ENCODE results near the gene IMP4.

The IMP4 gene

GRCh38 chr2:130385709-130386108 is 43.0 kb downstream of the IMP4 start:
- Histone ChIP-seq H3K4me2 (no peak overlapping the region; the same call in 1 of the 2 replicates), H4K20me1 (ENCODE audit: insufficient read depth) (no peaks in the 10 kb centered on the region), H3K4me1 (ENCODE audit: low read depth, poor library complexity, severe bottlenecking) (peaks cover 14% of the 10 kb centered on the region), H3K27me3 (ENCODE audit: insufficient read depth, low read depth) (no peaks in the 10 kb centered on the region), H2AFZ (ENCODE audit: low read depth) (no peak overlapping the region), H3K79me2 (ENCODE audit: insufficient read depth, low read depth) (no peaks in the 10 kb centered on the region), H3K27ac (no peak overlapping the region; the same call in 1 of the 2 replicates), H3K4me3 (IDR thresholded peaks at IDR 0.05; ENCODE audit: insufficient read depth, low read depth, low read length) (no peak overlapping the region), H3K36me3 (ENCODE audit: insufficient read depth) (no peaks in the 10 kb centered on the region), H3K9ac (no peak overlapping the region)
- no peak for TF ChIP-seq CTCF (conservative IDR thresholded peaks at IDR 0.05; ENCODE audit: low read depth, low read length)

DNA sequence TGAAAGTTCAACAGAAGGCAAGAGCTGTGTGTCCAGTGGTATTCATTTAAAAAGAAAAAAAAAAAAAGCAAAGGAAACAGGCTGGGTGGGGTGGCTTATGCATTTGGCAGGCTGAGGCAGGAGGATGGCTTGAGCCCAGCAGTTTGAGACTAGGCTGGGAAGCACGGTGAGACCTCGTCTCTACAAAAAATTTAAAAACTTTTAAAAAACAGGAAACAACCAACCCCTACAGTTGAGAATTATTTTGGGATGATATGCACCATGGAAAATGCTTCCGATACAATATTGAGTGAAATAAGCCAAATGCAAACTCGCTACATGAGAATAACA is 44.3 kb downstream of the IMP4 start:
- H3K9ac ChIP-seq, result no peak overlapping the region
- H2AFZ ChIP-seq (ENCODE audit: low read depth), result no peak overlapping the region
- no peak overlapping the region for H3K4me3 ChIP-seq (IDR thresholded peaks at IDR 0.05; ENCODE audit: insufficient read depth, low read depth, low read length)
- H4K20me1 ChIP-seq (ENCODE audit: insufficient read depth), result no peaks in the 10 kb centered on the region
- no peak overlapping the region for H3K27ac ChIP-seq
- H3K27me3 ChIP-seq (ENCODE audit: insufficient read depth, low read depth), result no peaks in the 10 kb centered on the region
- no peaks in the 10 kb centered on the region for H3K79me2 ChIP-seq (ENCODE audit: insufficient read depth, low read depth)
- no peaks in the 10 kb centered on the region for H3K36me3 ChIP-seq (ENCODE audit: insufficient read depth)
- no peak for TF ChIP-seq CTCF (conservative IDR thresholded peaks at IDR 0.05; ENCODE audit: low read depth, low read length)
- H3K4me1 ChIP-seq (ENCODE audit: low read depth, poor library complexity, severe bottlenecking), result peaks cover 14% of the 10 kb centered on the region
- H3K4me2 ChIP-seq, result no peak overlapping the region

DNA sequence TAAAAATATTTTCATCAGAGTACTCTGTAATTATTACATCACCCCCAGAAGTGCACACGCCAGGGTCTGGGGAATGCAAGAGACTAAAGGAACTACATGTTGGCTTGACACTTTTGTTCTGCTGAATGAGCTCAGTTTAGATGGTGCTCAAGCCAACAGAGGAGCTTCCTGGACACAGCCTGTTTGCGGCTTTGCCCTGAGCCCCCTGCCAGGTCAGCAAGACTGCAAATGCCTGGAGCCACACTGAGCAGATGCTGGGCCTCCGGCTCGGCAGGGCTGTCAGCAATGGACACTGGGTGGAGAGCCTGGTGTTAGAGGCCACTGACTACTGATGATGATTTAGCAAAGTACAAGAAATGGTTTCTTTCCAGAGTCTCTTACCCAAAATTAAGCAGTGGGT is 45.1 kb downstream of the IMP4 start:
- H3K4me3 ChIP-seq (IDR thresholded peaks at IDR 0.05; ENCODE audit: insufficient read depth, low read depth, low read length), result no peak overlapping the region
- no peak overlapping the region for H3K4me2 ChIP-seq
- H2AFZ ChIP-seq (ENCODE audit: low read depth), result no peak overlapping the region

DNA sequence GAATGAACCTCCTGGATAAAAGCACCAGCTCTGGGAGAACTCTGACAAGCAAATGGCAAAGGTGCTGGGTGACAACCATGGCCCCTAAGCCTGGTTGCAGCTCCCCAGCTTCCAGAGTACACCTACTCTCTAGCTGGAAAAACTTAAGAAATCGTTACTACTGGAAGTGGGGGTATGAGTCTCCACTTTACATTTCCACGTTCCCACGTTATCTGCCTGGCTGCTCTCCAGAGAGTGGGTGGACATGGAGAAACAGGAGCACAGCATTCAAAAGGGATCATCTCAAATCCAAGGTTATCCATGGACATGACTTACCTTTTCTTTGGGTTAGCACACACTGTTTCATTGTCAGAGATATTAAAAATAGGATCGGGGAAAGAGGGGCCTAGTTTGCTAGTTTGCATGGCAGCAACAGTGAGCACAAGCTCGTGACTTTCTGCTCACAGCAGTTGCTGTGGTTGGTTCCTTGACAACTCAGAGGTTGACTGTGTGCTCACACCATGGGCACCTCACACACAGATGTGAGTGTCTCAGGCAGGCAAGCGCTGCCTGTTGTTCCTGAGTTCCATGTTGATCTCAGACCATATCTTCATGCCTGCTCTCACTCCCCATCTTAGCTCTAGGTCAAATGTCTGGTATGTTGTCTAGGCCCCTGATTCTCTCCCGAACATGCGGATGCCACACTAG is 45.7 kb downstream of the IMP4 start:
- Histone ChIP-seq H3K4me1 (ENCODE audit: low read depth, poor library complexity, severe bottlenecking) (peaks cover 14% of the 10 kb centered on the region), H3K4me2 (no peak overlapping the region), H3K9ac (no peak overlapping the region), H3K36me3 (ENCODE audit: insufficient read depth) (no peaks in the 10 kb centered on the region), H3K27me3 (ENCODE audit: insufficient read depth, low read depth) (no peaks in the 10 kb centered on the region), H2AFZ (ENCODE audit: low read depth) (no peak overlapping the region), H3K27ac (no peak overlapping the region), H3K4me3 (IDR thresholded peaks at IDR 0.05; ENCODE audit: insufficient read depth, low read depth, low read length) (no peak overlapping the region), H3K79me2 (ENCODE audit: insufficient read depth, low read depth) (no peaks in the 10 kb centered on the region), H4K20me1 (ENCODE audit: insufficient read depth) (no peaks in the 10 kb centered on the region)
- no peak for TF ChIP-seq CTCF (conservative IDR thresholded peaks at IDR 0.05; ENCODE audit: low read depth, low read length)

More for the DNA sequence above, 45.1 kb downstream of the IMP4 start:
- TF ChIP-seq CTCF (conservative IDR thresholded peaks at IDR 0.05; ENCODE audit: low read depth, low read length), result no peak
- Histone ChIP-seq H4K20me1 (ENCODE audit: insufficient read depth) (no peaks in the 10 kb centered on the region), H3K79me2 (ENCODE audit: insufficient read depth, low read depth) (no peaks in the 10 kb centered on the region), H3K27me3 (ENCODE audit: insufficient read depth, low read depth) (no peaks in the 10 kb centered on the region), H3K9ac (no peak overlapping the region), H3K4me1 (ENCODE audit: low read depth, poor library complexity, severe bottlenecking) (peaks cover 14% of the 10 kb centered on the region), H3K27ac (no peak overlapping the region), H3K36me3 (ENCODE audit: insufficient read depth) (no peaks in the 10 kb centered on the region)
